SK-N-SH (cell line): ENCODE data around the gene H1-8. TPM values are rescaled to one million over a fixed set of nuclear protein-coding genes. Genes with fewer than 3 reads are reported as not detected.

Experiments
- CTCF ChIA-PET: fragments of 300-600, 350-600 bp; formaldehyde crosslinking; extraction: SDS; loops from one replicate; lab custom pipeline; 2021; lab: Yijun Ruan, JAX
- POLR2A ChIA-PET: fragments of 350-600 bp; sonication (Branson Sonifier 250); formaldehyde crosslinking; extraction: SDS; loops from one replicate; lab custom pipeline; 2020; ENCODE audit warnings: antibody characterized with exemption, inconsistent platforms; lab: Yijun Ruan, JAX
- DNase-seq: peaks from one replicate; pipeline ENCODE4 v3.0.0; 2012
- H2AFZ ChIP-seq: fragments of 200-600 bp; sonication (generic); 2 replicates; pipeline ENCODE4 v1.8.1; 2016; ENCODE audit warnings: antibody characterized with exemption, mild to moderate bottlenecking, low read depth
- H3F3A ChIP-seq: fragments of 200-600 bp; sonication (generic); replicated peaks from 2 replicates; pipeline ENCODE3; 2016; ENCODE audit warnings: antibody characterized with exemption, mild to moderate bottlenecking; ENCODE audit not compliant: insufficient read depth
- H3K27ac ChIP-seq, 2 experiments: fragments of 200-500 bp in 1 of 2; fragments of 200-600 bp in 1 of 2; sonication (Bioruptor generic) in 1 of 2; sonication (generic), shearing (Covaris generic) in 1 of 2; 2 replicates each; pipeline versions ENCODE4 v1.5.1 to v1.6.1; 2014 to 2016; ENCODE audit warnings: low read depth in 2 of 2, inconsistent platforms in 1 of 2, low read length in 1 of 2, mild to moderate bottlenecking in 1 of 2, mixed read lengths in 1 of 2
- H3K27me3 ChIP-seq: fragments of 200-600 bp; sonication (generic), shearing (Covaris generic); 2 replicates; pipeline ENCODE4 v1.6.1; 2016; ENCODE audit warnings: mixed run types; ENCODE audit not compliant: insufficient read depth
- H3K36me3 ChIP-seq, 2 experiments: fragments of 200-500 bp in 1 of 2; fragments of 200-600 bp in 1 of 2; sonication (Bioruptor generic) in 1 of 2; sonication (generic) in 1 of 2; replicated peaks in 1 of 2; 2 replicates each; pipeline versions ENCODE3 to v1.5.1; 2014 to 2016; ENCODE audit warnings: low read length in 1 of 2, mild to moderate bottlenecking in 1 of 2; ENCODE audit not compliant: insufficient read depth in 2 of 2, control insufficient read depth in 1 of 2
- H3K4me1 ChIP-seq, 2 experiments: fragments of 200-500 bp in 1 of 2; fragments of 200-600 bp in 1 of 2; sonication (Bioruptor generic) in 1 of 2; sonication (generic), shearing (Covaris generic) in 1 of 2; 2 replicates each; pipeline versions ENCODE4 v1.5.1 to v1.6.1; 2014 to 2016; ENCODE audit warnings: low read depth in 1 of 2, low read length in 1 of 2, mixed run types in 1 of 2; ENCODE audit not compliant: insufficient read depth in 2 of 2, control insufficient read depth in 1 of 2
- H3K4me2 ChIP-seq: fragments of 200-600 bp; sonication (generic), shearing (Covaris generic); 2 replicates; pipeline ENCODE4 v1.6.1; 2017; ENCODE audit warnings: mixed run types
- H3K4me3 ChIP-seq, 2 experiments: fragments of 200-500 bp in 1 of 2; fragments of 200-600 bp in 1 of 2; sonication (Bioruptor generic) in 1 of 2; sonication (generic), shearing (Covaris generic) in 1 of 2; 2 replicates each; pipeline versions ENCODE4 v1.5.1 to v1.8.1; 2014 to 2016; ENCODE audit warnings: low read depth in 2 of 2, inconsistent platforms in 1 of 2, low read length in 1 of 2, mild to moderate bottlenecking in 1 of 2, mixed read lengths in 1 of 2, moderate library complexity in 1 of 2
- H3K79me2 ChIP-seq: fragments of 200-600 bp; sonication (generic); 2 replicates; pipeline ENCODE4 v1.8.1; 2017; ENCODE audit warnings: mild to moderate bottlenecking; ENCODE audit not compliant: insufficient read depth
- H3K9ac ChIP-seq: fragments of 200-600 bp; sonication (generic); 2 replicates; pipeline ENCODE4 v1.6.1; 2017; ENCODE audit warnings: mixed run types
- H3K9me2 ChIP-seq: fragments of 200-600 bp; sonication (generic); 2 replicates; pipeline ENCODE4 v1.6.1; 2017; ENCODE audit warnings: mixed run types
- H3K9me3 ChIP-seq: fragments of 200-600 bp; sonication (generic); 2 replicates; pipeline ENCODE4 v1.6.1; 2017; ENCODE audit warnings: mixed run types, mild to moderate bottlenecking, moderate library complexity
- H4K20me1 ChIP-seq: fragments of 200-600 bp; sonication (generic); 2 replicates; pipeline ENCODE4 v1.6.1; 2017; ENCODE audit warnings: mild to moderate bottlenecking, mixed run types; ENCODE audit not compliant: insufficient read depth
- CHD2 ChIP-seq: fragments of 150-350 bp; IDR thresholded peaks from 2 replicates; pipeline ENCODE4 v1.6.1; 2018; ENCODE audit warnings: low read length; ENCODE audit not compliant: partially characterized antibody
- CTCF ChIP-seq: fragments of 200-600 bp; sonication (generic); IDR thresholded peaks from 2 replicates; pipeline ENCODE4 v1.6.1; 2017; ENCODE audit warnings: antibody characterized with exemption, mild to moderate bottlenecking, moderate library complexity
- ELF1 ChIP-seq: IDR thresholded peaks from 2 replicates; pipeline ENCODE4 v1.4.0; 2012
- EP300 ChIP-seq, 2 experiments: IDR thresholded peaks; 2 replicates each; pipeline versions ENCODE4 v1.4.0 to v1.6.1; 2012; ENCODE audit warnings: borderline replicate concordance in 1 of 2, low read depth in 1 of 2, low read length in 1 of 2
- FOSL2 ChIP-seq: IDR thresholded peaks from 2 replicates; pipeline ENCODE4 v1.4.0; 2012; ENCODE audit warnings: low read depth, mild to moderate bottlenecking, moderate library complexity, borderline replicate concordance
- GABPA ChIP-seq: IDR thresholded peaks from 2 replicates; pipeline ENCODE4 v1.4.0; 2012; ENCODE audit warnings: low read depth, mild to moderate bottlenecking
- GATA2 ChIP-seq: sonication (generic); formaldehyde crosslinking; IDR thresholded peaks from 2 replicates; pipeline ENCODE4 v1.5.0; 2020; ENCODE audit warnings: mild to moderate bottlenecking, missing genetic modification reagents
- MAX ChIP-seq: IDR thresholded peaks from 2 replicates; pipeline ENCODE4 v1.4.0; 2012; ENCODE audit warnings: low read depth
- MEF2A ChIP-seq: IDR thresholded peaks from 2 replicates; pipeline ENCODE4 v1.4.0; 2012; ENCODE audit warnings: low read depth, borderline replicate concordance
- MXI1 ChIP-seq: IDR thresholded peaks from 2 replicates; pipeline ENCODE4 v1.6.1; 2012; ENCODE audit warnings: mild to moderate bottlenecking, low read depth, low read length, improper control_type of control experiment
- PBX3 ChIP-seq: IDR thresholded peaks from 2 replicates; pipeline ENCODE4; 2012
- RAD21 ChIP-seq: IDR thresholded peaks from 2 replicates; pipeline ENCODE4 v1.6.1; 2012; ENCODE audit warnings: mild to moderate bottlenecking, low read length
- REST ChIP-seq: IDR thresholded peaks from 2 replicates; pipeline ENCODE4 v1.6.1; 2012; ENCODE audit warnings: mild to moderate bottlenecking, low read depth, low read length, moderate library complexity
- RFX5 ChIP-seq: IDR thresholded peaks from 2 replicates; pipeline ENCODE4 v1.6.1; 2012; ENCODE audit warnings: mild to moderate bottlenecking, improper control_type of control experiment, low read length
- RXRA ChIP-seq: IDR thresholded peaks from 2 replicates; pipeline ENCODE4 v1.4.0; 2012; ENCODE audit warnings: low read depth, mild to moderate bottlenecking, borderline replicate concordance
- SIN3A ChIP-seq: IDR thresholded peaks from 2 replicates; pipeline ENCODE4 v1.6.1; 2012; ENCODE audit warnings: low read depth, mild to moderate bottlenecking, low read length, moderate library complexity, borderline replicate concordance
- TAF1 ChIP-seq: IDR thresholded peaks from 2 replicates; pipeline ENCODE4 v1.6.1; 2012; ENCODE audit warnings: low read depth, mild to moderate bottlenecking, low read length, moderate library complexity, borderline replicate concordance
- TCF12 ChIP-seq: IDR thresholded peaks from 2 replicates; pipeline ENCODE4 v1.4.0; 2012
- YY1 ChIP-seq: IDR thresholded peaks from 2 replicates; pipeline ENCODE4 v1.4.0; 2012; ENCODE audit warnings: low read depth, mild to moderate bottlenecking
- ZBTB33 ChIP-seq: IDR thresholded peaks from 2 replicates; pipeline ENCODE4 v1.4.0; 2012; ENCODE audit warnings: low read depth, borderline replicate concordance
- WGBS: methylation state at CpG from one replicate; pipeline ENCODE4 v1.1.6; 2017; ENCODE audit warnings: low lambda C conversion rate; 5-methylcytosine and 5-hydroxymethylcytosine counted together
- polyA plus RNA-seq, 3 experiments: library from polyadenylated mRNA; depleted of rRNA; stranded (reverse); fragments of >200 nt; gene quantifications; 2 replicates each; pipeline ENCODE4 v1.2.3, GENCODE V29; 2012

The H1-8 gene
- polyA plus RNA-seq, 1 of the 3 experiments (the other 2 are of a cell fraction) = not detected

GRCh38 chr3:129565902-129566301 is 22.9 kb downstream of the H1-8 start:
- Histone ChIP-seq H3K27ac (no peak overlapping the region), H3K9ac (no peak overlapping the region), H3K4me2 (no peak overlapping the region), H3K27me3 (no peaks in the 10 kb centered on the region), H3K4me3 (no peak overlapping the region), H3K4me1 (peaks cover 6 to 44% of the 10 kb centered on the region in 2 experiments; a peak in 3 of 4 replicates), H4K20me1 (no peaks in the 10 kb centered on the region), H3K79me2 (no peaks in the 10 kb centered on the region), H2AFZ (no peak overlapping the region), H3F3A (no peaks in the 10 kb centered on the region), H3K9me3 (no peaks in the 10 kb centered on the region), H3K9me2 (no peaks in the 10 kb centered on the region), H3K36me3 (no peaks in the 10 kb centered on the region)
- POLR2A ChIA-PET = no interaction called here
- TF ChIP-seq ZBTB33 = no peak
- TF ChIP-seq MXI1 = no peak
- no peak for TF ChIP-seq SIN3A
- no peak for TF ChIP-seq RAD21
- no peak for TF ChIP-seq RFX5
- no peak for TF ChIP-seq TCF12
- TF ChIP-seq ELF1 = no peak
- TF ChIP-seq FOSL2 = no peak
- TF ChIP-seq CHD2 = no peak
- TF ChIP-seq GATA2 (CRISPR knock-in tag) = no peak
- TF ChIP-seq MAX = no peak
- no peak for TF ChIP-seq YY1
- no peak for TF ChIP-seq PBX3
- no peak for TF ChIP-seq RXRA
- TF ChIP-seq CTCF = no peak
- TF ChIP-seq REST = no peak
- no peak for TF ChIP-seq GABPA
- TF ChIP-seq TAF1 = no peak
- TF ChIP-seq MEF2A = no peak
- no peak for TF ChIP-seq EP300 (IDR thresholded peaks at IDR 0.05; ENCODE audit: borderline replicate concordance in 1 of 2, low read depth in 1 of 2, low read length in 1 of 2)
- CTCF ChIA-PET = interaction anchor here (0.9 to 1.7 kb wide), 6 partner anchors 9 to 125 kb away, joined by 3 to 6 read pairs (median 3); no protein-coding TSS in a partner anchor
- WGBS = 95% methylated on average over 5 of the region's 7 CpGs
- no peak for DNase-seq
